Osteocyte (in vitro differentiated cells): ENCODE results near the gene CCDC87. TPM values are rescaled to one million over a fixed set of nuclear protein-coding genes. Genes with fewer than 3 reads are reported as not detected.

Experiments used
- DNase-seq: peaks from one replicate; pipeline ENCODE4 v3.0.0; 2021; ENCODE audit warnings: mixed read lengths; ENCODE audit not compliant: unreplicated experiment; ENCODE audit errors: extremely low spot score
- H3K27ac Mint-ChIP-seq: one replicate; pipeline ENCODE4 v1.8.0; 2021; ENCODE audit warnings: mild to moderate bottlenecking, mixed read lengths; ENCODE audit not compliant: unreplicated experiment
- H3K27me3 Mint-ChIP-seq: one replicate; pipeline ENCODE4 v1.8.0; 2021; ENCODE audit warnings: mixed read lengths; ENCODE audit not compliant: unreplicated experiment
- H3K36me3 Mint-ChIP-seq: one replicate; pipeline ENCODE4 v1.8.0; 2021; ENCODE audit warnings: mixed read lengths; ENCODE audit not compliant: unreplicated experiment
- H3K4me1 Mint-ChIP-seq: one replicate; pipeline ENCODE4 v1.8.0; 2021; ENCODE audit warnings: mixed read lengths; ENCODE audit not compliant: unreplicated experiment
- H3K4me3 Mint-ChIP-seq: one replicate; pipeline ENCODE4 v1.8.0; 2021; ENCODE audit warnings: mild to moderate bottlenecking, moderate library complexity, mixed read lengths; ENCODE audit not compliant: unreplicated experiment
- H3K9me3 Mint-ChIP-seq: one replicate; pipeline ENCODE4 v1.8.0; 2021; ENCODE audit warnings: mixed read lengths; ENCODE audit not compliant: unreplicated experiment
- total RNA-seq: library from RNA; stranded (reverse); gene quantifications from 2 replicates; pipeline ENCODE4 v1.2.1, GENCODE V29; 2021
- TF ChIP-seq, protein P1 (sequence below): fragments of 200-600 bp; sonication (generic); IDR thresholded peaks from 2 replicates; pipeline ENCODE4 v1.5.0; 2021; ENCODE audit warnings: antibody characterized with exemption, mild to moderate bottlenecking, moderate library complexity

CCDC87 gene
- total RNA-seq, 1 donor from 2014 or later, result 0.19 TPM

DNA sequence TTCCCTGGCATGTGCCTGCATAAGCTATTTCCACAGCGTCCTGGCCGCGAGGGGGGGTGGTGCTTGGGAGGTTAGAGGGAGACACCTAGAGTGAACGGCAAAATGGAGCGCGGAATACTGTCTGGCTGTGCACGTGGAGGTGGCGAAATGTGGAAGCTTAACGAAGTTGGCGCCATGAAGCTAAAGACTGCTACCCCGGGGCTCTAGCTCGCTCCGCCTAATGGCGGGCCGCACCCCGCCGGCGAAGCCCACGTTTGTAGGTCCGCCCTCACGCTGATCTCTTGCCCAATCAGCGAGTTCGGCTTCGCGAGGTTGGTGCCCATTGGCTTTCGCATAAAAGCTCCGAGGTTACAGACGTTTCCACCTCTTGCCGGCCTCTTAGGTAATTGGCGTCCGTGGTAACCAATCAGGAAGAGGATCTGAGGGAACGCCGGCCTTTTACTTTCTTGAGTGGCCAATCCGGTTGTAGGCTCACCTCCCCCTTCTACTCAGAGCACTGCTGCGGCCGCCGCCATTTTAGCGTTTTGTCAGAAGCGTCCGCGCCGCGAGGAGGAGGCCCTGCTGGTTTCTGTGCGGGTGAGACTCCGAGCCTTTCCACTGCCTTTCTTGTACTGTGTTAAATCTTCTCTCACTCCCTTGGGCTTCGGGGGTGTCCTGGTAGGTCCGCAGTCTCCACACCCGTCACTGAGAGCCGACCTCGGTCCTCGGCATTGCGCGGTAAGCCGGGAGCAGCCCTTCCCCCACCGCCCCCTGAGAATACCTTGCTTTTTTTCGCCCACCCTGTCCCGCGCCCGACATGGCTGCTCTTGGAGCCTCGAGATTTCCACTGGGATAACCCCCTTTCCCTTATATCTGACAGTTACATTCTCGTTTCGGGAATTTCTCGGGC, 45.6 kb upstream of the CCDC87 start, which contains the start of gene RBM4:
RBM4 (plus strand) TSS at position 527 of the 889 bp plus-strand sequence. CDS start 1,009 bp downstream, outside the sequence.
- Mint-ChIP-seq H3K9me3 (no peaks in the 10 kb centered on the region), H3K36me3 (peaks cover 40% of the 10 kb centered on the region), H3K27ac (peak within 1 kb of the TSS; percentile 98), H3K27me3 (no peaks in the 10 kb centered on the region), H3K4me1 (peaks cover 56% of the 10 kb centered on the region), H3K4me3 (peak within 1 kb of the TSS; percentile 97)
- TF ChIP-seq, protein P1, sequence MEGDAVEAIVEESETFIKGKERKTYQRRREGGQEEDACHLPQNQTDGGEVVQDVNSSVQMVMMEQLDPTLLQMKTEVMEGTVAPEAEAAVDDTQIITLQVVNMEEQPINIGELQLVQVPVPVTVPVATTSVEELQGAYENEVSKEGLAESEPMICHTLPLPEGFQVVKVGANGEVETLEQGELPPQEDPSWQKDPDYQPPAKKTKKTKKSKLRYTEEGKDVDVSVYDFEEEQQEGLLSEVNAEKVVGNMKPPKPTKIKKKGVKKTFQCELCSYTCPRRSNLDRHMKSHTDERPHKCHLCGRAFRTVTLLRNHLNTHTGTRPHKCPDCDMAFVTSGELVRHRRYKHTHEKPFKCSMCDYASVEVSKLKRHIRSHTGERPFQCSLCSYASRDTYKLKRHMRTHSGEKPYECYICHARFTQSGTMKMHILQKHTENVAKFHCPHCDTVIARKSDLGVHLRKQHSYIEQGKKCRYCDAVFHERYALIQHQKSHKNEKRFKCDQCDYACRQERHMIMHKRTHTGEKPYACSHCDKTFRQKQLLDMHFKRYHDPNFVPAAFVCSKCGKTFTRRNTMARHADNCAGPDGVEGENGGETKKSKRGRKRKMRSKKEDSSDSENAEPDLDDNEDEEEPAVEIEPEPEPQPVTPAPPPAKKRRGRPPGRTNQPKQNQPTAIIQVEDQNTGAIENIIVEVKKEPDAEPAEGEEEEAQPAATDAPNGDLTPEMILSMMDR, result peak; percentile 22
- peak; percentile 99 for DNase-seq

- no peak for DNase-seq
- H3K36me3 Mint-ChIP-seq, result peaks cover 33% of the 10 kb centered on the region
- H3K27ac Mint-ChIP-seq, result peak overlapping the region; percentile 98
- peaks cover 49% of the 10 kb centered on the region for H3K4me1 Mint-ChIP-seq
- no peaks in the 10 kb centered on the region for H3K9me3 Mint-ChIP-seq
- TF ChIP-seq, protein P1, result no peak
- no peaks in the 10 kb centered on the region for H3K27me3 Mint-ChIP-seq
- H3K4me3 Mint-ChIP-seq, result peak overlapping the region; percentile 97
Measured at GRCh38 chr11:66637557-66638176, 44.8 kb upstream of the CCDC87 start.

GRCh38 chr11:66636411-66636810, 43.5 kb upstream of the CCDC87 start:
- Mint-ChIP-seq H3K9me3 (no peaks in the 10 kb centered on the region), H3K27ac (peak overlapping the region; percentile 37), H3K27me3 (no peaks in the 10 kb centered on the region), H3K4me3 (no peak overlapping the region), H3K4me1 (peaks cover 36% of the 10 kb centered on the region), H3K36me3 (peaks cover 22% of the 10 kb centered on the region)
- no peak for DNase-seq
- TF ChIP-seq, protein P1, result no peak

DNA sequence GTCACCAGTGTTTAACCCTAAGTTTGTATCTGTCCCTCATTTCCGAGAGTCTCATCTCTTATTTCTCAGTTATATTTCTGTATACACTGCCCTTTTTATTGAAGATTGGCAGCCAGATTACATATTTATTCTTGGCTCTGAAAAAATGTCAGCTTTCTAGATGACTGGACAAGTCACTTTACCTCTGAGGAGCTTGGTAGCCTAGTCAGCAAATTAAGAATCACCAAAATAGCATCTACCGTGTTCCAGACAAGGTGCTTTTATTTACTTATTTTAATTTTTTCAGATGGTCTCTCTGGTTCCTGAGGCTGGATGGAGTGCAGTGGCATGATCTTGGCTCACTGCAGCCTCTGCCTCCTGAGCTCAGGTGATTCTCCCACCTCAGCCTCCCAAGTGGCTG, 40.1 kb upstream of the CCDC87 start:
- H3K9me3 Mint-ChIP-seq, result no peaks in the 10 kb centered on the region
- peaks cover 18% of the 10 kb centered on the region for H3K36me3 Mint-ChIP-seq
- H3K27ac Mint-ChIP-seq, result no peak overlapping the region
- no peak for DNase-seq
- TF ChIP-seq, protein P1, result no peak
- peaks cover 11% of the 10 kb centered on the region for H3K4me1 Mint-ChIP-seq
- H3K27me3 Mint-ChIP-seq, result no peaks in the 10 kb centered on the region
- H3K4me3 Mint-ChIP-seq, result no peak overlapping the region

GRCh38 chr11:66631883-66632282, 39.0 kb upstream of the CCDC87 start:
- no peak overlapping the region for H3K4me3 Mint-ChIP-seq

More at GRCh38 chr11:66631883-66632282, 39.0 kb upstream of the CCDC87 start:
- Mint-ChIP-seq H3K4me1 (peaks cover 4% of the 10 kb centered on the region), H3K36me3 (peaks cover 26% of the 10 kb centered on the region), H3K9me3 (no peaks in the 10 kb centered on the region), H3K27me3 (no peaks in the 10 kb centered on the region), H3K27ac (no peak overlapping the region)
- no peak for DNase-seq
- TF ChIP-seq, protein P1, result no peak
